ENCODE measurements around the gene MED28. TPM values are rescaled to one million over a fixed set of nuclear protein-coding genes. Genes with fewer than 3 reads are reported as not detected.

Gene MED28
- polyA plus RNA-seq, 1 donor: 50.4 TPM

- peak overlapping the region; percentile 68 for H3K27ac ChIP-seq (ENCODE audit: low read length)
- H3K4me1 ChIP-seq (ENCODE audit: control insufficient read depth, insufficient read depth, low read length): peaks cover 6% of the 10 kb centered on the region
- no peaks in the 10 kb centered on the region for H3K9me3 ChIP-seq (ENCODE audit: control insufficient read depth, low read depth, low read length)
- H3K27me3 ChIP-seq (ENCODE audit: control insufficient read depth, insufficient read depth, low read length): no peaks in the 10 kb centered on the region
- H3K36me3 ChIP-seq (ENCODE audit: control insufficient read depth, insufficient read depth, low read length): peaks cover 17% of the 10 kb centered on the region
- H3K4me3 ChIP-seq (ENCODE audit: low read length): peak overlapping the region; percentile 79
- WGBS (ENCODE audit: insufficient coverage, low lambda C conversion rate): 0% methylated on average over 3 of the region's 23 CpGs
- DNase-seq: no peak
Measured at GRCh38 chr4:17613761-17614415, 553 bp upstream of the MED28 start.

- Histone ChIP-seq H3K27me3 (ENCODE audit: control insufficient read depth, insufficient read depth, low read length) (no peaks in the 10 kb centered on the region), H3K4me3 (ENCODE audit: low read length) (no peak overlapping the region), H3K4me1 (ENCODE audit: control insufficient read depth, insufficient read depth, low read length) (peaks cover 6% of the 10 kb centered on the region), H3K27ac (ENCODE audit: low read length) (no peak overlapping the region), H3K9me3 (ENCODE audit: control insufficient read depth, low read depth, low read length) (no peaks in the 10 kb centered on the region), H3K36me3 (ENCODE audit: control insufficient read depth, insufficient read depth, low read length) (peaks cover 39% of the 10 kb centered on the region)
- 93% methylated on average over 2 of the region's 5 CpGs for WGBS (ENCODE audit: insufficient coverage, low lambda C conversion rate)
- no peak for DNase-seq
Measured at GRCh38 chr4:17616283-17616682, 1.8 kb downstream of the MED28 start.

GRCh38 chr4:17618926-17619325 is 4.5 kb downstream of the MED28 start:
- H3K36me3 ChIP-seq (ENCODE audit: control insufficient read depth, insufficient read depth, low read length): peaks cover 64% of the 10 kb centered on the region

GRCh38 chr4:17619416-17620105 is 5.1 kb downstream of the MED28 start:
- Histone ChIP-seq H3K27ac (ENCODE audit: low read length) (no peak overlapping the region), H3K9me3 (ENCODE audit: control insufficient read depth, low read depth, low read length) (no peaks in the 10 kb centered on the region), H3K4me1 (ENCODE audit: control insufficient read depth, insufficient read depth, low read length) (peaks cover 6% of the 10 kb centered on the region), H3K27me3 (ENCODE audit: control insufficient read depth, insufficient read depth, low read length) (no peaks in the 10 kb centered on the region), H3K36me3 (ENCODE audit: control insufficient read depth, insufficient read depth, low read length) (peaks cover 69% of the 10 kb centered on the region), H3K4me3 (ENCODE audit: low read length) (no peak overlapping the region)
- WGBS (ENCODE audit: insufficient coverage, low lambda C conversion rate): 80% methylated on average over 1 of the region's 7 CpGs
- DNase-seq: no peak

More at GRCh38 chr4:17618926-17619325, 4.5 kb downstream of the MED28 start:
- H3K9me3 ChIP-seq (ENCODE audit: control insufficient read depth, low read depth, low read length): no peaks in the 10 kb centered on the region
- H3K4me3 ChIP-seq (ENCODE audit: low read length): no peak overlapping the region
- no peak overlapping the region for H3K27ac ChIP-seq (ENCODE audit: low read length)
- H3K27me3 ChIP-seq (ENCODE audit: control insufficient read depth, insufficient read depth, low read length): no peaks in the 10 kb centered on the region
- H3K4me1 ChIP-seq (ENCODE audit: control insufficient read depth, insufficient read depth, low read length): peaks cover 6% of the 10 kb centered on the region
- DNase-seq: no peak
- no CpG with 5 or more reads among the region's 1 CpG for whole genome bisulfite sequencing (ENCODE audit: insufficient coverage, low lambda C conversion rate)

- H3K4me3 ChIP-seq (ENCODE audit: low read length): no peak overlapping the region
- H3K27me3 ChIP-seq (ENCODE audit: control insufficient read depth, insufficient read depth, low read length): no peaks in the 10 kb centered on the region
- no peaks in the 10 kb centered on the region for H3K9me3 ChIP-seq (ENCODE audit: control insufficient read depth, low read depth, low read length)
- peaks cover 89% of the 10 kb centered on the region for H3K36me3 ChIP-seq (ENCODE audit: control insufficient read depth, insufficient read depth, low read length)
- no peaks in the 10 kb centered on the region for H3K4me1 ChIP-seq (ENCODE audit: control insufficient read depth, insufficient read depth, low read length)
- DNase-seq: no peak
- WGBS (ENCODE audit: insufficient coverage, low lambda C conversion rate): no CpG with 5 or more reads among the region's 7 CpGs
- H3K27ac ChIP-seq (ENCODE audit: low read length): no peak overlapping the region
Measured at GRCh38 chr4:17623451-17624001, 9.1 kb downstream of the MED28 start.

GRCh38 chr4:17624821-17625220 is 10.4 kb downstream of the MED28 start:
- no peaks in the 10 kb centered on the region for H3K9me3 ChIP-seq (ENCODE audit: control insufficient read depth, low read depth, low read length)
- no peaks in the 10 kb centered on the region for H3K4me1 ChIP-seq (ENCODE audit: control insufficient read depth, insufficient read depth, low read length)
- H3K27ac ChIP-seq (ENCODE audit: low read length): no peak overlapping the region
- DNase-seq: no peak
- H3K36me3 ChIP-seq (ENCODE audit: control insufficient read depth, insufficient read depth, low read length): peaks cover 88% of the 10 kb centered on the region
- WGBS (ENCODE audit: insufficient coverage, low lambda C conversion rate): no CpG with 5 or more reads among the region's 2 CpGs
- H3K4me3 ChIP-seq (ENCODE audit: low read length): no peak overlapping the region
- H3K27me3 ChIP-seq (ENCODE audit: control insufficient read depth, insufficient read depth, low read length): no peaks in the 10 kb centered on the region

GRCh38 chr4:17630228-17630627 is 15.8 kb downstream of the MED28 start:
- Histone ChIP-seq H3K4me1 (ENCODE audit: control insufficient read depth, insufficient read depth, low read length) (no peaks in the 10 kb centered on the region), H3K4me3 (ENCODE audit: low read length) (no peak overlapping the region), H3K36me3 (ENCODE audit: control insufficient read depth, insufficient read depth, low read length) (peaks cover 79% of the 10 kb centered on the region), H3K9me3 (ENCODE audit: control insufficient read depth, low read depth, low read length) (no peaks in the 10 kb centered on the region), H3K27me3 (ENCODE audit: control insufficient read depth, insufficient read depth, low read length) (no peaks in the 10 kb centered on the region), H3K27ac (ENCODE audit: low read length) (no peak overlapping the region)
- 100% methylated on average over 2 of the region's 4 CpGs for WGBS (ENCODE audit: insufficient coverage, low lambda C conversion rate)
- DNase-seq: no peak

GRCh38 chr4:17633600-17633999 is 19.2 kb downstream of the MED28 start:
- H3K4me3 ChIP-seq (ENCODE audit: low read length): no peak overlapping the region
- no peaks in the 10 kb centered on the region for H3K9me3 ChIP-seq (ENCODE audit: control insufficient read depth, low read depth, low read length)
- DNase-seq: no peak
- H3K27me3 ChIP-seq (ENCODE audit: control insufficient read depth, insufficient read depth, low read length): no peaks in the 10 kb centered on the region
- no peaks in the 10 kb centered on the region for H3K4me1 ChIP-seq (ENCODE audit: control insufficient read depth, insufficient read depth, low read length)
- peaks cover 54% of the 10 kb centered on the region for H3K36me3 ChIP-seq (ENCODE audit: control insufficient read depth, insufficient read depth, low read length)
- 100% methylated on average over 1 of the region's 9 CpGs for WGBS (ENCODE audit: insufficient coverage, low lambda C conversion rate)
- no peak overlapping the region for H3K27ac ChIP-seq (ENCODE audit: low read length)

- H3K27ac ChIP-seq (ENCODE audit: low read length): no peak overlapping the region
- no peaks in the 10 kb centered on the region for H3K27me3 ChIP-seq (ENCODE audit: control insufficient read depth, insufficient read depth, low read length)
- H3K4me1 ChIP-seq (ENCODE audit: control insufficient read depth, insufficient read depth, low read length): no peaks in the 10 kb centered on the region
- WGBS (ENCODE audit: insufficient coverage, low lambda C conversion rate): no CpG with 5 or more reads among the region's 4 CpGs
- no peak overlapping the region for H3K4me3 ChIP-seq (ENCODE audit: low read length)
- H3K36me3 ChIP-seq (ENCODE audit: control insufficient read depth, insufficient read depth, low read length): peaks cover 45% of the 10 kb centered on the region
- H3K9me3 ChIP-seq (ENCODE audit: control insufficient read depth, low read depth, low read length): no peaks in the 10 kb centered on the region
- DNase-seq: no peak
Measured at GRCh38 chr4:17635056-17635455, 20.6 kb downstream of the MED28 start.

- H3K4me3 ChIP-seq (ENCODE audit: low read length): no peak overlapping the region
- H3K27ac ChIP-seq (ENCODE audit: low read length): no peak overlapping the region
- no CpG with 5 or more reads among the region's 17 CpGs for WGBS (ENCODE audit: insufficient coverage, low lambda C conversion rate)
- no peaks in the 10 kb centered on the region for H3K4me1 ChIP-seq (ENCODE audit: control insufficient read depth, insufficient read depth, low read length)
- no peak for DNase-seq
- H3K27me3 ChIP-seq (ENCODE audit: control insufficient read depth, insufficient read depth, low read length): no peaks in the 10 kb centered on the region
- H3K9me3 ChIP-seq (ENCODE audit: control insufficient read depth, low read depth, low read length): no peaks in the 10 kb centered on the region
- peaks cover 35% of the 10 kb centered on the region for H3K36me3 ChIP-seq (ENCODE audit: control insufficient read depth, insufficient read depth, low read length)
Measured at GRCh38 chr4:17636341-17636695, 21.9 kb downstream of the MED28 start.

Data from large intestine (tissue), 3 donors.